IMR-90 (cell line): ENCODE measurements around the gene KIR3DL3. TPM values are rescaled to one million over a fixed set of nuclear protein-coding genes. Genes with fewer than 3 reads are reported as not detected.

Experiments used
- ATAC-seq: fragments of 200-7000 bp; cut with Tn5 transposase; 2 replicates; pipeline ENCODE4 v1.9.1; 2020; ENCODE audit warnings: low read depth, mild to moderate bottlenecking, moderate library complexity
- BruUV-seq: library from RNA; stranded (reverse); fragments of 400-500 nt; replicated peaks from 2 replicates; lab custom pipeline; 2021; lab: Mats Ljungman, UMichigan
- CTCF ChIA-PET: fragments of 300-600 bp; formaldehyde crosslinking; extraction: SDS; loops from one replicate; lab custom pipeline; 2021; ENCODE audit warnings: antibody characterized with exemption; lab: Yijun Ruan, JAX
- POLR2A ChIA-PET: fragments of 300-600 bp; sonication (Branson Sonifier 250); formaldehyde crosslinking; loops from one replicate; lab custom pipeline; 2022; ENCODE audit warnings: antibody characterized with exemption; ENCODE audit not compliant: unreplicated experiment; lab: Charles Lee
- DNase-seq: peaks from one replicate; pipeline ENCODE4 v3.0.0; 2013
- H2AFZ ChIP-seq: replicated peaks from 2 replicates; pipeline ENCODE3; 2013; ENCODE audit warnings: low read length, mild to moderate bottlenecking; ENCODE audit not compliant: poor library complexity
- H2AK5ac ChIP-seq: 2 replicates; pipeline ENCODE4 v1.6.1; 2013; ENCODE audit warnings: low read depth, low read length, inconsistent platforms
- H2AK9ac ChIP-seq: replicated peaks from 2 replicates; pipeline ENCODE3; 2013; ENCODE audit warnings: mild to moderate bottlenecking, low read depth, low read length, moderate library complexity; ENCODE audit not compliant: poor library complexity
- H2BK120ac ChIP-seq: 2 replicates; pipeline ENCODE4 v1.6.1; 2013; ENCODE audit warnings: low read depth, low read length, inconsistent platforms
- H2BK15ac ChIP-seq: 3 replicates; pipeline ENCODE4 v1.6.1; 2013; ENCODE audit warnings: low read depth, low read length, inconsistent platforms
- H2BK20ac ChIP-seq: 2 replicates; pipeline ENCODE4 v1.6.1; 2013; ENCODE audit warnings: low read depth, mild to moderate bottlenecking, inconsistent platforms, low read length, moderate library complexity
- H2BK5ac ChIP-seq: 2 replicates; pipeline ENCODE4 v1.6.1; 2013; ENCODE audit warnings: mild to moderate bottlenecking, low read depth, low read length, inconsistent platforms; ENCODE audit not compliant: poor library complexity, severe bottlenecking
- H3K14ac ChIP-seq: replicated peaks from 2 replicates; pipeline ENCODE4 v1.6.1; 2013; ENCODE audit warnings: low read depth, low read length, inconsistent platforms
- H3K18ac ChIP-seq: 2 replicates; pipeline ENCODE4 v1.6.1; 2013; ENCODE audit warnings: low read depth, low read length, control low read depth
- H3K23ac ChIP-seq: 2 replicates; pipeline ENCODE4 v1.6.1; 2013; ENCODE audit warnings: low read depth, low read length, inconsistent platforms
- H3K27ac ChIP-seq: 2 replicates; pipeline ENCODE4 v1.5.1; 2013; ENCODE audit warnings: mild to moderate bottlenecking, control low read depth, low read length; ENCODE audit not compliant: insufficient read depth
- H3K27me3 ChIP-seq: 2 replicates; pipeline ENCODE4 v1.6.1; 2013; ENCODE audit warnings: low read length; ENCODE audit not compliant: control insufficient read depth, insufficient read depth
- H3K36me3 ChIP-seq: 2 replicates; pipeline ENCODE4 v1.6.1; 2013; ENCODE audit warnings: low read length, mixed read lengths; ENCODE audit not compliant: control insufficient read depth, insufficient read depth
- H3K4ac ChIP-seq: 2 replicates; pipeline ENCODE4 v1.6.1; 2013; ENCODE audit warnings: low read depth, low read length, inconsistent platforms
- H3K4me1 ChIP-seq: 2 replicates; pipeline ENCODE4 v1.6.1; 2013; ENCODE audit warnings: low read length, mixed read lengths; ENCODE audit not compliant: control insufficient read depth, insufficient read depth
- H3K4me2 ChIP-seq: 2 replicates; pipeline ENCODE4 v1.6.1; 2013; ENCODE audit warnings: low read depth, mild to moderate bottlenecking, control low read depth, low read length, moderate library complexity
- H3K4me3 ChIP-seq: 2 replicates; pipeline ENCODE4 v1.5.1; 2013; ENCODE audit warnings: low read depth, mild to moderate bottlenecking, control low read depth, low read length, moderate library complexity; ENCODE audit not compliant: insufficient read depth
- H3K56ac ChIP-seq: 2 replicates; pipeline ENCODE4 v1.6.1; 2013; ENCODE audit warnings: low read length, inconsistent platforms; ENCODE audit not compliant: insufficient read depth; ENCODE audit errors: extremely low read depth
- H3K79me1 ChIP-seq, 2 experiments: 2 replicates each; pipeline ENCODE4 v1.6.1; 2013; ENCODE audit warnings: low read length in 2 of 2, inconsistent platforms in 1 of 2, low read depth in 1 of 2
- H3K9ac ChIP-seq: 2 replicates; pipeline ENCODE4 v1.6.1; 2013; ENCODE audit warnings: low read depth, low read length, control low read depth
- H3K9me1 ChIP-seq: 2 replicates; pipeline ENCODE4 v1.6.1; 2013; ENCODE audit warnings: low read length, inconsistent platforms; ENCODE audit not compliant: insufficient read depth
- H3K9me3 ChIP-seq: 2 replicates; pipeline ENCODE4 v1.6.1; 2013; ENCODE audit warnings: low read length; ENCODE audit not compliant: control insufficient read depth, insufficient read depth
- H4K20me1 ChIP-seq: 2 replicates; pipeline ENCODE4 v1.6.1; 2013; ENCODE audit warnings: low read length, inconsistent platforms; ENCODE audit not compliant: insufficient read depth
- H4K5ac ChIP-seq: 2 replicates; pipeline ENCODE4 v1.6.1; 2013; ENCODE audit warnings: mild to moderate bottlenecking, low read depth, low read length, control low read depth
- H4K8ac ChIP-seq, 2 experiments: 2 replicates each; pipeline ENCODE4 v1.6.1; 2013; ENCODE audit warnings: low read depth in 2 of 2, low read length in 2 of 2, control low read depth in 1 of 2, inconsistent platforms in 1 of 2
- H4K91ac ChIP-seq: 2 replicates; pipeline ENCODE4 v1.6.1; 2013; ENCODE audit warnings: low read depth, low read length, inconsistent platforms; ENCODE audit not compliant: insufficient read depth
- BHLHE40 ChIP-seq: fragments of 150-350 bp; IDR thresholded peaks from 2 replicates; pipeline ENCODE4 v1.6.1; 2016; ENCODE audit warnings: mild to moderate bottlenecking, low read depth, low read length
- CEBPB ChIP-seq: IDR thresholded peaks from 2 replicates; pipeline ENCODE4 v1.6.1; 2012; ENCODE audit warnings: low read depth, low read length, improper control_type of control experiment
- CHD1 ChIP-seq: IDR thresholded peaks from 2 replicates; pipeline ENCODE4 v1.6.1; 2012; ENCODE audit warnings: low read depth, low read length, improper control_type of control experiment
- FOS ChIP-seq: fragments of 150-350 bp; IDR thresholded peaks from 2 replicates; pipeline ENCODE4 v1.6.1; 2016; ENCODE audit warnings: low read depth, low read length
- MAFK ChIP-seq: IDR thresholded peaks from 2 replicates; pipeline ENCODE4 v1.6.1; 2012; ENCODE audit warnings: low read depth, low read length, improper control_type of control experiment
- MAZ ChIP-seq: IDR thresholded peaks from 2 replicates; pipeline ENCODE4 v1.6.1; 2012; ENCODE audit warnings: low read depth, mild to moderate bottlenecking, low read length, improper control_type of control experiment, moderate library complexity, borderline replicate concordance
- MXI1 ChIP-seq: IDR thresholded peaks from 2 replicates; pipeline ENCODE4 v1.6.1; 2012; ENCODE audit warnings: low read depth, mild to moderate bottlenecking, low read length, moderate library complexity, borderline replicate concordance
- NFE2L2 ChIP-seq: fragments of 150-350 bp; IDR thresholded peaks from 2 replicates; pipeline ENCODE4 v1.6.1; 2016; ENCODE audit warnings: low read depth, mild to moderate bottlenecking, low read length
- POLR2A ChIP-seq: IDR thresholded peaks from 2 replicates; pipeline ENCODE4 v1.6.1; 2012; ENCODE audit warnings: mild to moderate bottlenecking, low read depth, low read length
- RAD21 ChIP-seq: IDR thresholded peaks from 2 replicates; pipeline ENCODE4 v1.6.1; 2012; ENCODE audit warnings: low read length, improper control_type of control experiment
- RCOR1 ChIP-seq: IDR thresholded peaks from 2 replicates; pipeline ENCODE4 v1.6.1; 2012; ENCODE audit warnings: mild to moderate bottlenecking, low read length, improper control_type of control experiment; ENCODE audit not compliant: insufficient replicate concordance
- RFX5 ChIP-seq: IDR thresholded peaks from 2 replicates; pipeline ENCODE4 v1.8.0; 2012; ENCODE audit warnings: low read depth, mild to moderate bottlenecking, low read length, moderate library complexity
- SMC3 ChIP-seq: fragments of 150-350 bp; IDR thresholded peaks from 2 replicates; pipeline ENCODE4 v1.6.1; 2016; ENCODE audit warnings: low read depth, mild to moderate bottlenecking, antibody characterized with exemption, low read length, moderate library complexity
- WGBS, 2 experiments: methylation state at CpG; one replicate each; pipeline versions ENCODE4 v1.1.5 to v1.1.7; 2013; ENCODE audit warnings: missing lambda C conversion rate in 2 of 2; ENCODE audit not compliant: insufficient read length in 1 of 2; ENCODE audit errors: extremely low coverage in 2 of 2; 5-methylcytosine and 5-hydroxymethylcytosine counted together
- dilution Hi-C: fragments of 300-500 bp; cut with HindIII; formaldehyde crosslinking; loops from one replicate; pipeline ENCODE4 v1.14.3; 2018; ENCODE audit warnings: low sequenced_read_pairs; ENCODE audit not compliant: unreplicated experiment
- in situ Hi-C: fragments of 300-500 bp; cut with MboI; formaldehyde crosslinking; loops from 3 replicates; pipeline ENCODE4 v1.14.3; 2019; ENCODE audit warnings: low sequenced_read_pairs, inconsistent platforms, mixed read lengths
- intact Hi-C: fragments of 100-400 bp; cut with micrococcal nuclease; formaldehyde crosslinking; loops from 2 replicates; pipeline ENCODE4 v1.10.0; 2022
- polyA plus RNA-seq, 3 experiments: library from polyadenylated mRNA; depleted of rRNA; stranded (reverse); fragments of >200 nt; gene quantifications; 2 replicates each; pipeline ENCODE4 v1.2.3, GENCODE V29; 2012; ENCODE audit warnings: low replicate concordance in 1 of 3
- total RNA-seq: library from RNA; depleted of rRNA; stranded (reverse); fragments of >200 nt; gene quantifications from 2 replicates; pipeline ENCODE4 v1.2.3, GENCODE V29; 2012
- TF ChIP-seq, protein P1 (sequence below): fragments of 150-350 bp; IDR thresholded peaks from 2 replicates; pipeline ENCODE4 v1.6.1; 2016; ENCODE audit warnings: low read depth, mild to moderate bottlenecking, low read length, moderate library complexity, borderline replicate concordance
- TF ChIP-seq, protein P2 (sequence below): conservative IDR thresholded peaks from 2 replicates; pipeline ENCODE4 v1.5.1; 2012; ENCODE audit warnings: mild to moderate bottlenecking, low read depth, low read length, improper control_type of control experiment
- TF ChIP-seq, protein P3 (sequence below): fragments of 150-350 bp; IDR thresholded peaks from 2 replicates; pipeline ENCODE4 v1.6.1; 2017; ENCODE audit warnings: mild to moderate bottlenecking, antibody characterized with exemption, low read length, low read depth

KIR3DL3 gene
- total and polyA plus RNA-seq, 2 of the 4 experiments (the other 2 are of a cell fraction), result not detected

DNA sequence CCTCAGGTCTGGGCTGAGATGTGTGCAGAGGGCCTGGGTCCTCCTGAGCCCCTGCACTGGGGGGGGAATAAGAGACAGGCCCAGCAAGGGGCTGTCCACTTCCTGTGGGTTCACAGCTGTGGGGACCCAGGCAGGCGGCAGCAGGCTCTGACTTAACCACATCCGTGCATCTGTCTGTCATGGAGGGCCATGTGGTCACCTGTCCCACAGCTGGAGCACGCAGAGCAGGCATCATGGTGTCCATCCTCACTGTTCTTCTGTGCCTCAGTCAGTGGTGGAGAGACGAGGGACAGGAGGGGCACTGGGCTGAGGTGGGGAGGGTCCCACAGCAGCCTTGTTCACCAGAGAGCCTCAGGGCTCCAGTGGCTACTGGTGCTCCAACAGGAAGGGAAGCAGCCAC is 16.3 kb upstream of the KIR3DL3 start:
- CTCF ChIA-PET, result no interaction called here
- no peaks in the 10 kb centered on the region for H3K4me1 ChIP-seq
- 80% methylated on average over 2 of the region's 4 CpGs; no CpG with 5 or more reads in 1 of the 2 experiments for WGBS, 2 experiments
- no peak overlapping the region for H3K4me2 ChIP-seq
- no peaks in the 10 kb centered on the region for H3K79me1 ChIP-seq
- no peak overlapping the region for H3K9ac ChIP-seq
- no peak overlapping the region for H4K5ac ChIP-seq
- no peaks in the 10 kb centered on the region for H3K27me3 ChIP-seq
- H2AK9ac ChIP-seq, result no peak overlapping the region
- no peak overlapping the region for H3K4me3 ChIP-seq
- no peak overlapping the region for H2BK120ac ChIP-seq
- H3K14ac ChIP-seq, result no peak overlapping the region
- no peak overlapping the region for H2BK20ac ChIP-seq
- H3K9me1 ChIP-seq, result no peaks in the 10 kb centered on the region
- no peak overlapping the region for H3K27ac ChIP-seq
- H2AFZ ChIP-seq, result no peak overlapping the region
- DNase-seq (no peak), ATAC-seq (no peak)
- no peak overlapping the region for H3K4ac ChIP-seq
- H3K9me3 ChIP-seq, result peaks cover 40% of the 10 kb centered on the region
- H3K36me3 ChIP-seq, result no peaks in the 10 kb centered on the region
- in situ Hi-C loops, result no loop called here
- H2BK5ac ChIP-seq, result no peak overlapping the region
- H2BK15ac ChIP-seq, result no peak overlapping the region
- H2AK5ac ChIP-seq, result no peak overlapping the region
- BruUV-seq, result no TSS peak
- POLR2A ChIA-PET, result no interaction called here
- intact Hi-C loops, result no loop called here
- no peak overlapping the region for H4K91ac ChIP-seq
- dilution Hi-C loops, result no loop called here
- H3K23ac ChIP-seq, result no peak overlapping the region
- no peak overlapping the region for H3K56ac ChIP-seq
- no peak overlapping the region for H3K18ac ChIP-seq
- no peaks in the 10 kb centered on the region for H4K20me1 ChIP-seq
- TF ChIP-seq, protein P1, sequence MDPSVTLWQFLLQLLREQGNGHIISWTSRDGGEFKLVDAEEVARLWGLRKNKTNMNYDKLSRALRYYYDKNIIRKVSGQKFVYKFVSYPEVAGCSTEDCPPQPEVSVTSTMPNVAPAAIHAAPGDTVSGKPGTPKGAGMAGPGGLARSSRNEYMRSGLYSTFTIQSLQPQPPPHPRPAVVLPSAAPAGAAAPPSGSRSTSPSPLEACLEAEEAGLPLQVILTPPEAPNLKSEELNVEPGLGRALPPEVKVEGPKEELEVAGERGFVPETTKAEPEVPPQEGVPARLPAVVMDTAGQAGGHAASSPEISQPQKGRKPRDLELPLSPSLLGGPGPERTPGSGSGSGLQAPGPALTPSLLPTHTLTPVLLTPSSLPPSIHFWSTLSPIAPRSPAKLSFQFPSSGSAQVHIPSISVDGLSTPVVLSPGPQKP, result no peak
- TF ChIP-seq, protein P2, sequence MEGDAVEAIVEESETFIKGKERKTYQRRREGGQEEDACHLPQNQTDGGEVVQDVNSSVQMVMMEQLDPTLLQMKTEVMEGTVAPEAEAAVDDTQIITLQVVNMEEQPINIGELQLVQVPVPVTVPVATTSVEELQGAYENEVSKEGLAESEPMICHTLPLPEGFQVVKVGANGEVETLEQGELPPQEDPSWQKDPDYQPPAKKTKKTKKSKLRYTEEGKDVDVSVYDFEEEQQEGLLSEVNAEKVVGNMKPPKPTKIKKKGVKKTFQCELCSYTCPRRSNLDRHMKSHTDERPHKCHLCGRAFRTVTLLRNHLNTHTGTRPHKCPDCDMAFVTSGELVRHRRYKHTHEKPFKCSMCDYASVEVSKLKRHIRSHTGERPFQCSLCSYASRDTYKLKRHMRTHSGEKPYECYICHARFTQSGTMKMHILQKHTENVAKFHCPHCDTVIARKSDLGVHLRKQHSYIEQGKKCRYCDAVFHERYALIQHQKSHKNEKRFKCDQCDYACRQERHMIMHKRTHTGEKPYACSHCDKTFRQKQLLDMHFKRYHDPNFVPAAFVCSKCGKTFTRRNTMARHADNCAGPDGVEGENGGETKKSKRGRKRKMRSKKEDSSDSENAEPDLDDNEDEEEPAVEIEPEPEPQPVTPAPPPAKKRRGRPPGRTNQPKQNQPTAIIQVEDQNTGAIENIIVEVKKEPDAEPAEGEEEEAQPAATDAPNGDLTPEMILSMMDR, result no peak
- TF ChIP-seq POLR2A, result no peak
- TF ChIP-seq SMC3, result no peak
- no peak for TF ChIP-seq RCOR1
- no peak for TF ChIP-seq RFX5
- no peak for TF ChIP-seq CHD1
- no peak for TF ChIP-seq MXI1
- TF ChIP-seq MAZ, result no peak
- TF ChIP-seq FOS, result no peak
- no peak for TF ChIP-seq MAFK
- TF ChIP-seq, protein P3, sequence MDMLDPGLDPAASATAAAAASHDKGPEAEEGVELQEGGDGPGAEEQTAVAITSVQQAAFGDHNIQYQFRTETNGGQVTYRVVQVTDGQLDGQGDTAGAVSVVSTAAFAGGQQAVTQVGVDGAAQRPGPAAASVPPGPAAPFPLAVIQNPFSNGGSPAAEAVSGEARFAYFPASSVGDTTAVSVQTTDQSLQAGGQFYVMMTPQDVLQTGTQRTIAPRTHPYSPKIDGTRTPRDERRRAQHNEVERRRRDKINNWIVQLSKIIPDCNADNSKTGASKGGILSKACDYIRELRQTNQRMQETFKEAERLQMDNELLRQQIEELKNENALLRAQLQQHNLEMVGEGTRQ, result no peak
- no peak for TF ChIP-seq CEBPB
- TF ChIP-seq NFE2L2, result no peak
- TF ChIP-seq BHLHE40, result no peak
- no peak for TF ChIP-seq RAD21
- no peak overlapping the region for H4K8ac ChIP-seq
